WI38 (cell line): Measurements from ENCODE around the gene DUSP1.

Experiments used
- H3K4me3 ChIP-seq: 2 replicates; pipeline ENCODE4 v1.5.1; 2011; ENCODE audit warnings: low read depth, mild to moderate bottlenecking, control low read depth, low read length
- CTCF ChIP-seq: IDR thresholded peaks from 2 replicates; pipeline ENCODE4 v1.5.1; 2012; ENCODE audit warnings: low read depth, mild to moderate bottlenecking, control low read depth, low read length

Gene DUSP1

GRCh38 chr5:172748341-172748843, 22.6 kb downstream of the DUSP1 start:
- H3K4me3 ChIP-seq: no peak overlapping the region
- no peak for TF ChIP-seq CTCF

DNA sequence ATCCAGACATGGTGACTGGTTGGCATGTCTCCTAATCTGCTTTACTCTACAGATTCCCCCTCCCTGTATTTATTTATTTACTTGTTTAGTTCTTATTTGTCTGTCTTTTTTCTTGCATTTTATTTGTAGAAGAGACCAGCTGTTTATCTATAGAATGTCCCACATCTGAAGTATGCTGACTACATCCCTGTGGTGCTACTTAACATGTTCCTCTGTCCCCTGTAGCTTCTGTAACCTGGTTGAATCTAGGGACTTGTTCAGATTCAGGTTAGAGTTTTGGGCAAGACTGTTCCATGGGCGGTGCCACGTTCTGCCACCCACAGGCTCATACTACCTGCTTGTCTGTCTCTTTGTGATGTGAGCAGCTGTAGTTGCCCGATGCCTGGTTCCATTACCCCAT, 23.5 kb downstream of the DUSP1 start:
- H3K4me3 ChIP-seq: no peak overlapping the region
- no peak for TF ChIP-seq CTCF

DNA sequence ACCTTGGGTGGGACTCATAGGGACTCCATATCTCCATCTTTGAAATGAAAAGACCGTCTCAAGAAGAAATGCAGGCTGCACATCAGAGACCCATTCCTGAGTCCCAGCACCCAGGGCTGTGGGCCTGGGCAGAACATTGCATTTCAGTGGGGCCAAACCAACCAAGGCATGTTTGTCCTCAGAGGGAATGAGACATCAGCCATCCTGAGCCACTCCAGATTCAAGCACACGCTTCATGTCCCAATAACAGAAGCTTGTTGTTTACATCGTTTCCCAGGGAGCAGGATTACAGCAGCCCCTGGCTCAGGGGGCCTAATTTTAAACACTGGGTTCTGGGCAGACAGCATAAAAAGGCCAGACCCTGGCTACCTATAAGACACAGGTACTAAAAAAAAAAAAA, 24.3 kb downstream of the DUSP1 start:
- no peak for TF ChIP-seq CTCF
- no peak overlapping the region for H3K4me3 ChIP-seq

DNA sequence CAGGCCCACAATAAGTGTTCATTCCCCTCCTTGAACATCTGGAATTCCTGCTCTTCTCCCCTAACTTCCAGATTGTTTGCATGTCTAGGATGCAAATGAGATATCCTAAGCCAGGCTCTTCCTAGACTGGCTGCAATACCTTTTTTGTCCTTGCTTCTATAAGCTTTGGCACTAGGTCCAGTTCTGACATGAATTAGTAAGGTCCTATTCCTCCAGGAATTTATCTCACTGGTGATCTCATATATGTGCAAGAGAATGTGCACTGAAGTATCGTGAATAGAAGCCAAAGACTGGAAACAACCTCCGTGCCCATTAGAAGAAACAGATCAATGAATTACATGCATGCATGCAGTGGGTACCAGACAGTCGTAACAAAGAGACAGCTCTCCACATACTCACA, 25.2 kb downstream of the DUSP1 start:
- no peak for TF ChIP-seq CTCF
- H3K4me3 ChIP-seq: no peak overlapping the region

DNA sequence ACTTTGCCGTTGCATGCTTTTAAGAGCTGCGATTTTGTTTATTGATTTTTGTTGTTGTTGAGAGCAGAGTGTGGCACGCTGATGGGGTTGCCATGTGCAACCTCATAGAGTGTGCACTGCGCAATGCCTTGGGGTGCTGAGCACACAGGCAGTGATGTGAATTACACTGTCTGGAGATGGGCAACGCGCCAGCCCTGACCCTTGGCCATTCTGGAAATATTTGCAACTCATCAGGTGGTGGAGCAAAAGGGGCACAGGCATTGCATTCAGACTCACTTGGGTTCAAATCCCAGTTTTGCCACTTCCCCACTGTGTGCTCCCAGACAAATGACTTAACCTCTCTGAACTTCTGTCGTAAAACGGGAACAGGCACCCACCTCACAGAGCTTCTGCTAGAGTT, 25.6 kb downstream of the DUSP1 start:
- TF ChIP-seq CTCF: no peak
- no peak overlapping the region for H3K4me3 ChIP-seq

GRCh38 chr5:172744123-172745104, 26.6 kb downstream of the DUSP1 start:
- TF ChIP-seq CTCF: no peak
- no peak overlapping the region for H3K4me3 ChIP-seq
